Stimulated activated CD4-positive, alpha-beta T cell treated with anti-CD3 and anti-CD28 coated beads, Interleukin-2, amount 100 ng/mL, for 4 hours (primary cell): ENCODE results near the gene SRR.
"Not testable (repeated sequence)": the region's sequence is repeated elsewhere in the genome, so short reads cannot be mapped to it uniquely, and the experiment has no call there.

Experiments
- DNase-seq: peaks from one replicate; pipeline ENCODE4 v3.0.0-alpha.2; 2020; ENCODE audit warnings: low read depth

Gene SRR

DNA sequence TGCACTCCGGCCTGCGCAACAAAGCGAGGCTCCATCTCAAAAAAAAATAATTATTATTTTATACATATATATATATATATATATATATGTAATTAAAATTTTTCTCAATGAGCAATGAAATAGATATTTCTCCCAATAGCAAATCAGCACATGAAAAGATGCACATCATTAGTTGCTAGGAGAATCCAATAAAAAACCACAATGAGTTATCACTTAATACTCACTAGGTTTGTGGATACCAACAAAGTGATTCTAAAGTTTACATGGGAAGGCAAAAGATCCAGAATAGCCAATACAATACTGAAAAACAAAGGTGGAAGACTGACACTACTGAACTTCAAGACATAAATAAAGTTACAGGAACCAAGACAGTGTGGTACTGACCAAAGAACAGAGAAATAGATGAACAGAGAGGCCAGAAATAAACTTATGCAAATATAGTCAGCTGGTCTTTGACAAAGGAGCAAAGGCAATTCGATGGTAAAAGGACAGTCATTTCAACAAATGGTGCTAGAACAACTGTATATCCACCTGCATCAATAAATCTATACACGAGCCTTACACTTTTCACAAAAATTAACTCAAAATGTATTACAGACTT lies 13.8 kb upstream of the SRR start:
- no peak for DNase-seq

- DNase-seq, result no peak
Observed at GRCh38 chr17:2292100-2292499, 11.7 kb upstream of the SRR start.

- DNase-seq, result no peak
Observed at GRCh38 chr17:2295575-2295974, 8.2 kb upstream of the SRR start.

DNA sequence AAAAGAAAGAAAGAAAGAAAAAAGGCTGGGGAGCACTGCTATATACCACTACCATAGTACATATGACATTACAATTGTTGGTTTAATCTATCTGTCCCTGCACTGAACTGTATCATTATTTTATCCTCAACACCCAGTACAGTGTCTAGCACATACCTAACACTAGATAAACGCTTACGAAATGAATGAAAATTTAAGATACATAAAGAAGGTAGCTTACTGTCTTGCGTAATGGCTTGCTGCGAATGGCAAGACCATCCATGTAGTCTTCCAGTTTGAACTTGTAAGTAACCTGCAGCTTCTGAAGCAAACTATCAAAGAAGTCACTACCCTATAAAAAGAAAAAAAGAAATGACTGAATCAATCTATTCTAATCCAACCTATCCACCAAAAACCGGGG lies 6.7 kb upstream of the SRR start:
- DNase-seq, result no peak

DNA sequence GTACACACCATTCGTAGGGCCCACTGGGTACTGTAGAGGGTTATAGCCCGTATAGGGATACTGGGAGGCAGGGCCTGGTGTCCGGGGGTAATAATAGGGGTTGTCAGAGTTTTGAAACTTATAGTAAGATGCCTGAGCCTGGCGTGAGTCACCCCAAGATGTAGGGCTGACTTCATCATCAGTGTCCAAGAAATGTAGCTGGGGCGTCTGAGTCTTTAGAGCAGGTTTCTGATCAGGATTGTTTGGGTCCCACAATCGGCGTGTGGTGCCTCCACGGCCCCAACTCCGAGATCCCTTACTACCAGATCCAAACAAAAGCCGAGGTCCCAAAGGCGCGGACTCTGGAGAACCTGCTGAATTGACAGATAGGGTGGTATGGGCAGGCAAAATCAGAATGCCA lies 4.6 kb upstream of the SRR start:
- no peak for DNase-seq

DNA sequence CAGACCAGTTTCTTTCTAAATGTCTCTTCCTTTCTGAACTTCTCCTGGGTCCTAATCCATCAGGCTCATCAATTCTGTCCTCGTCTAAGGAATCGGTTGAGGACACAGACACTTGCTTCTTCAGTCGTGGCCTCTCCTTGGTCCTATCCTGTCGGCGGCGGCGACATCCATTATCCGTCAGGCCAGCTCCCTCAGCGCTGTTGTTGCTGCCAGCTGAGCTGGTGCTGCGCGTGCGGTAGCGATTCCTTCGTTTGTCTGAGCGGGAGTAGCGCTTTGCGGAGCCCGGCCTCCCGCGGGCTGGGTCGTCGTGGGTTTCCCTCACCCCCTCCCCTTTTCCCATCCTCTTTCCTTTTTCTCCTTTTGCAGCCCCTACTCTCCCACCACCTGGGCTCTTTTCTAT lies 4.0 kb upstream of the SRR start:
- no peak for DNase-seq

GRCh38 chr17:2302778-2303203 lies 959 bp upstream of the SRR start:
- no peak for DNase-seq

DNA sequence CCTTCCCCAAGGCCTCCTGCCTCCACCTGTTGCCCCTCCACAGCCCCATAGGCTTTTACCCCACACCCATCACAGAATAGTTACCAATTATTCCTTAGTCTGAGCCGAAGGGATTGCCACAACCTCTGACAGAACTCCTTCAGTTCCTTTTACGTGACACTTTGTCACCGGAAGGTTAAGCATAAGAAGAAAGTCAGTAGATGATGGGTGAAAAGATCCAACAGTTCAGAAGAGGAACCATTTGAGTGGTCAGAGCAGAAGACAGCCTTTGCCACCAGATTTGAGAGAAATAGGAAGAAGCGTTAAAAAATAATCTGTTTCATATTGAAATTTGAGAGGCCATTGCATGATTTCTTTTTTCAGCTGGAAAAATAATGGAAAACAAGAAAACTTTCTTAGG lies 1.2 kb downstream of the SRR start:
- DNase-seq, result no peak

- no peak for DNase-seq
Observed at GRCh38 chr17:2309338-2310154, 5.8 kb downstream of the SRR start.

DNA sequence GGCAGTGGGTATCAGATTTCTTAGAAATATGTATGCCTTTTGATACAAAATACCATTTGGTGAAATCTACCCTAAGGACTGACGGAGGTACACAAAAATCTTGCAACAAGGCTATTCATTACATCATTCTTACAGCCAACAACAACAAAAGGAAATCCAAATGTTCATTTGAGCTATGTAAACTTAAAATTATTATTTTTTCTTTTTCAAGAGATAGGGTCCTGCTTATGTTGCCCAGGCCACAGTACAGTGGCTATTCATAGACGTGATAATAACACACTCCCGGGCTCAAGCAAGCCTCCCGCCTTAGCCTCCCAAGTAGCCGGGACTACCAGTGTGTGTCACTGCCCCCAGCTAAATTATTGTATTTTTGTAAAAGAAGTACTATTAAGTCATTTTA lies 9.0 kb downstream of the SRR start:
- DNase-seq, result no peak

- DNase-seq, result not testable (repeated sequence)
Observed at GRCh38 chr17:2316916-2317205, 13.1 kb downstream of the SRR start.

GRCh38 chr17:2317796-2318195 lies 14.0 kb downstream of the SRR start:
- no peak for DNase-seq

- no peak for DNase-seq
Observed at GRCh38 chr17:2319051-2319450, 15.3 kb downstream of the SRR start.

GRCh38 chr17:2321399-2321798 lies 17.6 kb downstream of the SRR start:
- DNase-seq, result no peak

- DNase-seq, result no peak
Observed at GRCh38 chr17:2323629-2324314, 20.0 kb downstream of the SRR start.

DNA sequence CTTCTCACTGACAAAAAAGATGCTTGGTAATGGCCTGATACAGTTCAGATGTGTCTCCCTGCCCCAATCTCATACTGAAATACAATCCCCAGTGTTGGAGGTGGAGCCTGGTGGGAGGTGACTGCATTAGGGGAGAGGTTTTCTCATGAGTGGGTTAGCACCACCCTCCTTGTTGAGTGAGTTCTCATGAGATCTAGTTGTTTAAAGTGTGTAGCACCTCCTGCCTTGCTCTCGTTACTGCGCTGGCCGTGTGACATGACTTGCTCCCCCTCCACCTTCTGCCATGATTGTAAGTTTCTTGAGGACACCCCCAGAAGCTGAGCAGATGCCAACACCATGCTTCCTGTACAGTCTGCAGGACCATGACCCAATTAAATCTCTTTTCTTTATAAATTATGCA lies 27.6 kb downstream of the SRR start:
- no peak for DNase-seq

GRCh38 chr17:2335726-2336214 lies 32.0 kb downstream of the SRR start:
- DNase-seq, result no peak

DNA sequence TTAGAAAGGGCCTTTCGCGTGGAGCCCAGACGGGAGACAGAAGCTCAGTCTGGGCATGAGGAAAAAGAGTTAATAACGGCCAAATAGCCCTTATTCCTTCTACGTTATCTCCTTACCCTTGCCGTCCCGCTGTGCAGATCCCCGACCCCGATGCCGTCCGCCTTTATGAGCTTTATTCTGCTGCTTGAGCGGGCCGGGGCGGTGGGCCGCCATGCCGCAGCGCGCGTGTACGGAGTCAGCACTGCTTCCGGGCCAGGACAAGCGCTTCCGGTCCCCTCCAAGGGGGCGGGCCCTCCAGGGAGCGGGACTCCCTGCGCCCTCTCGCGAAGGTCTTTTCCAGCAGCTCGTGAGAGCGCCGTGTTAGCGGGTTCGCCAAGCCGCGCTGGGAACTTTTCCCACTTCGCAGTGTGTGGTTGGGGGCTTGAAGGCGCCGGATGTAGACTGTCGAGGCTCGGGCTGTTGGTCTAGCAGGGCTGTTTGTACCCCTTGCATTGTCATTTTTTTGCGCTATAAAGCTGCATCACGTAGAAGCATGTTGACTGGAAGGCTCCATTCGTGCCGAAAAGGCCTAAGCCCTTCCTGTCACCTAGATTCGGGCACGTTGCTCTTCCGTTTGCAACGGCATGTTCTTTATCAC lies 32.6 kb downstream of the SRR start, which contains the start of gene TSR1:
TSR1 (minus strand) TSS at position 243 of the 637 bp plus-strand sequence; CDS start at position 213, 30 bp downstream.
- peak; percentile 85 for DNase-seq

GRCh38 chr17:2336852-2337543 lies 33.2 kb downstream of the SRR start, which contains the start of gene SGSM2:
Gene SGSM2, plus strand, starts transcription at chr17:2337501. Its CDS starts 188 bp downstream, at chr17:2337689.
- DNase-seq, result peak; percentile 60

- no peak for DNase-seq
Observed at GRCh38 chr17:2337544-2338314, 34.0 kb downstream of the SRR start.

DNA sequence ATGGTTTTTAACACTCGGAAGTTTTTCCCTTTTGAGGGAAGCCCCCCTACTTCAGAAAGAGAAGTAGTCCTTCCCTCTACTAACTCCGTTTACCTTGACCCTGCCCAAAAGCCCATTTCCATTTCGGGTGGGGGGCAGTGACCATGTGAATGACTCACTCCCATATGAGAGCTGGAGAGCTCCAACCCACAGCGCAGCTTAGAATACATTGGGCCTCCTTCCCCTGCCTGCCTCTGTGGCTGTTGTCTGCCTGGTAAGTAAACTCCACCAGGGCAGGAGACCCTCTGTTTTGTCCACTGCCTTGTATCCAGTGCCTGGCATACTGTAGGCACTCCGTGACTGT lies 34.5 kb downstream of the SRR start:
- no peak for DNase-seq
